Thyroid gland (tissue), 4 donors: Measurements from ENCODE around the gene SMARCD1.

Experiments used
- POLR2A ChIP-seq, 2 donors: fragments of 450-650 bp; IDR thresholded peaks; one replicate each; pipeline ENCODE4 v1.6.1; 2017; ENCODE audit warnings: antibody characterized with exemption in 2 of 2, mild to moderate bottlenecking in 2 of 2, moderate library complexity in 1 of 2
- TF ChIP-seq, protein P1 (sequence below), 6 experiments: fragments of 200-600 bp in 3 of 6; fragments of 450-650 bp in 3 of 6; sonication (generic) in 3 of 6; IDR thresholded peaks; one replicate each; pipeline ENCODE4 v1.5.1; 2016 to 2019; ENCODE audit warnings: antibody characterized with exemption in 6 of 6, mild to moderate bottlenecking in 2 of 6, inconsistent platforms in 1 of 6, moderate library complexity in 1 of 6

- no peak for TF ChIP-seq POLR2A (IDR thresholded peaks at IDR 0.05)
- TF ChIP-seq, protein P1, sequence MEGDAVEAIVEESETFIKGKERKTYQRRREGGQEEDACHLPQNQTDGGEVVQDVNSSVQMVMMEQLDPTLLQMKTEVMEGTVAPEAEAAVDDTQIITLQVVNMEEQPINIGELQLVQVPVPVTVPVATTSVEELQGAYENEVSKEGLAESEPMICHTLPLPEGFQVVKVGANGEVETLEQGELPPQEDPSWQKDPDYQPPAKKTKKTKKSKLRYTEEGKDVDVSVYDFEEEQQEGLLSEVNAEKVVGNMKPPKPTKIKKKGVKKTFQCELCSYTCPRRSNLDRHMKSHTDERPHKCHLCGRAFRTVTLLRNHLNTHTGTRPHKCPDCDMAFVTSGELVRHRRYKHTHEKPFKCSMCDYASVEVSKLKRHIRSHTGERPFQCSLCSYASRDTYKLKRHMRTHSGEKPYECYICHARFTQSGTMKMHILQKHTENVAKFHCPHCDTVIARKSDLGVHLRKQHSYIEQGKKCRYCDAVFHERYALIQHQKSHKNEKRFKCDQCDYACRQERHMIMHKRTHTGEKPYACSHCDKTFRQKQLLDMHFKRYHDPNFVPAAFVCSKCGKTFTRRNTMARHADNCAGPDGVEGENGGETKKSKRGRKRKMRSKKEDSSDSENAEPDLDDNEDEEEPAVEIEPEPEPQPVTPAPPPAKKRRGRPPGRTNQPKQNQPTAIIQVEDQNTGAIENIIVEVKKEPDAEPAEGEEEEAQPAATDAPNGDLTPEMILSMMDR (IDR thresholded peaks at IDR 0.05), result no peak
These were observed 20.8 kb downstream of the SMARCD1 start for GRCh38 chr12:50105913-50106450.
